Nucleus accumbens (tissue), 56 donors: ENCODE measurements around the gene NOX1.

Experiments used
- DNase-seq, 56 donors: peaks; one replicate each; lab custom pipeline; 2025; lab: John Stamatoyannopoulos, UW

NOX1 gene

DNA sequence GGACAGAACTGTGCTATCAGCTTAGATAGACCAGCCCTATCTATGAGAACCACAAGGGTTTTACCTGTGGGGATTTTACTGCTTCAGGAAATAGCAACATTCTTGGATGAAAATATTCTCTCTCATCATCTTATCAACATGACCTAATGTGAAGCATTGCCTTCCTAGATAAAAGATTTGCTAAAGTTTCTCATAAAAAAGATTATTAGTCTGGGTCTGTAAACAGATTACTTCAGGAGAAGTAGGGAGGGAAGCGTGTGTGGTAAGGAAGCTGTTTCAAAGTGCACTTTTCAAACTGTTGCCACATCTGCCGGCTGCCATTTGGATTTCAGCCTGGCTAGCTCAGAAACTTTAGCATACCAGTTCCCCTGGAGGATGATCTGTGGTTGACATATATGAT, at the start of gene NOX1:
Gene NOX1 (minus strand): TSS at position 35 of the 400 bp plus-strand sequence. CDS start 220 bp downstream, outside the sequence.
- DNase-seq, result no peak

DNA sequence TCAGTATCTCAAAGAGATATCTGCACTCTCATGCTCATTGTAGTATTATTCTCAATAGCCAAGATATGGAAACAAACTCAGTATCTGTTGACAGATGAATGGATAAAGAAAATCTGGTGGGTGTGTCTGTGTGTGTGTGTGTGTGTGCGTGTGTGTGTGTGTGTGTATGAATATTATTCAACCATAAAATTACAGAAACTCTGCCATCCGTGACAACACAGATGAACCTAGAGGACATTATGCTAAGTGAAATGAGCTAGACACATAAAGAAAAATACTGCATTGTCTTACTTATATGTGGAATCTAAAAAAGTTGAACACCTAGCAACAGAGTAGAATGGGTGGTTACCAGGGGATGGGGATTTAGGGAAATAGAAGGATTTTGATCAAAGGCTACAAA, 41.4 kb upstream of the NOX1 start:
- DNase-seq, result no peak

DNA sequence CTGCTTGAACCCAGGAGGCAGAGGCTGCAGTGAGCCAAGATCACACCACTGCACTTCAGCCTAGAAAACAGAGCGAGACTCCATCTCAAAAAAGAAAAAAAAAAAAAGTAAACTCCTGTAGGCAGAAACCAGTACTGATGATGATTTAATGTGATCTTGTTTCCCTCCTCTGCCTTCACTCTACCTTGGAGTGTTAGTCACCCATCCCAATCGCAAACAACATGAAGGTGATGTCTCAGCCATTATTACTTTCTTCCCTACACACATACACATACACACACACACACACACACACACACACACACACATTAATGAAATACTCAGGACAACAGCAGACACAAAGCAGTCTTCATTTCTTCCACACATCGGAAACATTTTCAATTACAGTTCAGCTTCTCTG, 39.0 kb upstream of the NOX1 start:
- no peak for DNase-seq

DNA sequence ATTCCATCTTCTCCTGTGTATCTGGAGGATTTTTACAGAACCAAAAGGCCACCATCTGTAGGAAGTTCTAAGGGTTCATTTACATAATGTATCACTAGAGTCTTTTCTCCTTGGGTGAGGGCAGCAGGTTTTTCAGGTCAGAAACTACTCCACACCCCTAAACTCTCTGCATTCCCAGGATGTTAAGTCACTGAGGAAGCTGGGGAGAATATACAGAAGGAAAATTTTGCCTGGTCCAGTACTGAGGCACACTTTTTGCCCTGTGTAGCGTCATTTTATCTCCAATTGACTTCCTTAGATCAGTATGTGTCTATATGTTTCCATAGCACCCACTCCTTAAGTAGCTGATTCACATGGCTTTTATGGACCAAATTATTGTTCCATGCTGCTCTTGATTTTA, 37.6 kb upstream of the NOX1 start:
- no peak for DNase-seq

DNA sequence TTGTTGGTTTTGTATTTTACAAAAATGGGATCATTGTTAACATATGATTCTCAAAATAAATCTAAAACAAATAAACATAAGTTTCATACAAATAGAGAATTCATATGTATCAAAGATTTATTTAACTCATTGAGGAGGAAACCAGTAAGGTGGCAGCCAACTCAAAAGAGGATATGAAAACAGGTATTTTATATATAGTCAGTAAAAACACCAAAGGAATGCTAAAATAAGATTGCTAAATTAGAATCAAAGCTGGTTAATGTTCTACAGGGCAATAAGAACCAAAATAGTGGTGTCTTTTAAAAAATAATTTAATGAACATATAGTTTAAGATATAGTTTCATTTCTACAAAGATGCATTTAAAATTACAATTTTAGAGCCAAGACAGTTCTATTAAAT, 31.5 kb upstream of the NOX1 start:
- DNase-seq, result no peak

DNA sequence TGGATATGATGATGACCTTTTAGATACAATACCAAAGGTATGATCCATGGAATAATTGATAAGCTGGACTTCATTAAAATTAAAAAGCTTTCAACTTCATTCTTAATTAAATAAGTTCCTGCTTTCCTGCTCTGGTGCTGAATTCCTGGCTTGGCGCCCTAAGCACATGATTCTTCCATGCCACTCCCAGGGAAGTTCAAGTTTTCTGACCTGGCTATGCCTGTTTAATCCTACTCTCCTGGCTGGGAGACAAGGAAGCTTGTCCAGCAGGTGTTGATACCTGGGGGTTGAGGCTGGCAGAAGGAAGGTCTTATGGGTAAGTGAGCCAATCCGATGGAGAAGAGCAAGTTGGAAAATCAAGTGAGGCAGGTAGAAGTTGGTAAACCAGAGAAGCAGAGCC, 30.3 kb upstream of the NOX1 start:
- DNase-seq, result no peak

DNA sequence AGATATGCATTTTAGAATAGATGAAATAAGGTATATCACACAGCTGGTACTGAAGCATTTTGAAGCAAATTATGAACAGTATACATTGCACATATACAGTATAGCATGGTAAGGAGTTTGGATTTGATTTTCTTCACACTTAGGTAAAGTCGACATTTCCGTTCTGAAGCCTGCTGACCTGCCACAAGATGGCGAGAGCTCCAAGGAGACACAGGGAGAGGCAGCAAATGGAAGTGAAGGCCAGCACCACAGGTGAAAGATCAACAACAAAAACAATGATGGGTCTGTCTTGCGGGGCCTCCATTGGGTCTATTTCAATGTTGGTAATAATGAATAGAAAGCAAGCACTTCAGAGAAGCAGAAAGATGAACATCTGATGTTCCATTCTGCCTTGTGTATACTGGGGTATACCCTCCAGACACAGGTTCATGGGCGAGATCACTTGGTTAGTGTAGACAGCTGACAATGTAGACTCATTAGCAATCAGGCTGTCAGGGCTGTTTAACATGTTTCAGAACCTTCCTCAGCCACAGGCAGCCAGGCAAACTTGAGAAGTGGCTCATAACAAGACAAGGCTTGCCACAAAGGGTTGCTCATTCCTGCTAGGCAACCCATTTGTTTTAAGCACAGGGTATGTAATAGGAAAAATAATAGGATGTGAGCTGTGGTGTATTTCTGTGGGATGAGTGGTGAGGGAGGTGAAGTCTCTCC, 21.4 kb upstream of the NOX1 start:
- peak in 1 of 56 donors; percentile 2 for DNase-seq

DNA sequence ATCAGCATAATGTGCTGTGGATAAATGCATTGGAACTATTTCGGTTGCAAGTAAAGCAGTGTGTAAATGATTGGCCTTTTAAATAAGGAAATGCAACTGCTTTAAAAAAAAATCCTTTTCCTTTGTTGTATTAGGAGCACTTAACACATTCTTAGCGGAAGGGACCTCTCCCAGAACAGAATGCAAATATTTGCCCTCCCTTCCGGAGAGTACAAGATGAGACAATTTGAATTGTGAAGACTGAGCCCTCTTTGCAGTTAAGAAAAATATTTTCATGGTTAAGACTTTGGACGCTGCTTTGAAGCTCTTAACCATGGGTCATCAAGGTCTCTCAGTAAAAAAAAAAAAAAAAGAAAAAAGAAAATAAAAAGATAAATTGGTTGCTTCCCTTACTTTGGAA, 9.5 kb upstream of the NOX1 start:
- no peak for DNase-seq

DNA sequence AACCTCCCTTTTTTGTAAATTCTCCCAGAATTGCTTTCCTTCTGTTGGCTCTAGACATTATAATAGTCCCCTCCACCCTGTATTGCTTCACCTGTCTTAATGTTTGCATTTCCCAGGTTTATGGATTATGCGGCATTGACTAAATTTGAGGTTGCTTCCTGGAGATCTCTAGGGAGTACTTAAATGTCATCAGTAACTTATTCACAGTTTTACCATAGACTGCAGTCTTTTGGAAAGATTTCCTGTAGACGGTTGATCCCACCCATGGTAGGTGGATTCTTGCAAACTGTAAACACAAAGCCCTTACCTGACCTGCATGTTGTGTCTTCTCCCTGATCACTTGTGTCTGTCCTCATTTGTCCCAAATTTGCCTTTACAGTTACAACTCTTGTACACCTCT, 6.2 kb upstream of the NOX1 start:
- DNase-seq, result no peak

DNA sequence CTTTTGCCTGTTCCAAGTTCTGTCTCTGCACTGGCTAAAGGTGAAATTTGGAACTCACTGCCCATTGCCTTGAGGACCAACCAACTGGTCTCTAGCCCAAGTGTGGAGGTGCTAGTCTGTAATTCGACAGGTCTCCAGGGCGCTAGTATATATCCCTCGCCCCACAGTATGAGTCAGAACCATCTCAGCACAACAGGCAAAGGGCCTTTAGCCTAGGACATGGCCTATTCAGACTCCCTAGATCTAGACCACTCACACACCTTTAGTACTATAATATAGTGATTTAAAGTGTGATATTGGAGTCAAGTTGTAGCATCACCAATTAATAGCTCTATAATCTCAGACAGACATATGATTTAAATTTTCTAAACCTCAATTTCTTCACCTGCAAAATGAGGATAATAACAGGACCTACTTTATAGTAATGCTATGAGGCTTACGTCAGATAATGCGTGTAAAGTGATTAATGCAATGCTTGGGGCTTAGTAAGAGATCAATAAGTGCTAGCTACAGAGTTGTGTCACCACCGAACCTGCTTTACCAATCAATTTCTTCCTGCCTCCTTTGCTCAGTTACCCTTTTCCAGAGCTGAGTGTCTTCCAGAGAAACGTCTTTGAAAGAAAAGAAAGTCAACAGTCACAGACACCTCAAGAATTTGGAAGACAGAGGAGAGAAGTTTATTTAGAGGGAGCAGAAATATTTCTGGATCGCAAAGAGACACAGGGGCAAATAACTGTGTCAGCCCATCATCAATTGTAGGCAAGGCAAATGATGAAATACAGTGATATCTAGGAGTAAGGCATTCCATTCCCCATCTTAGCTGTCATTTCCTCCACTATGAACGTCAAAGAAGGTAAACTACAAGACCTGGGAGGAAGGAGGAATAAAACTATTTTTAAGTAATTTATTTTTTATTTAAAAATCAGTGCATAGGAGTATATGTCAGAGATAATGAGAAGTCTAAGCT, 2.3 kb downstream of the NOX1 start:
- DNase-seq, result no peak

DNA sequence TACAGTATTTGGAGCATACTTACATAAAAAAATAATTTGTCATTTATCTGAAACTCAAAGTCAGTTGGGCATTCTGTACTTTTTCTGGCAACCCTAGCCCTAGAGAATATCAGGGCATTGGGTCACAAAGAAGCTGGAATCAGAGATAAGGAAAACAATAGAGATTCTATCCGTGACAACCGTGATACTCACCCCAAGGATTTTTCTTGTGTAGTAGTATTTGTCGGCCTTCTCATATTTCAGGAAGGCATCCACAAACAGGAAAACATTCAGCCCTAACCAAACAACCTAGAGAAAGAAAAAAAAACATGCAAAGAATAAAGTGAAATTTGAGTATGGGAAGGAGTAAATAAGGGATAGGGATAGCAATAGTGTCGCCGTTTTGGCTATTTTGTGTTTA, 3.6 kb downstream of the NOX1 start:
- DNase-seq, result no peak

DNA sequence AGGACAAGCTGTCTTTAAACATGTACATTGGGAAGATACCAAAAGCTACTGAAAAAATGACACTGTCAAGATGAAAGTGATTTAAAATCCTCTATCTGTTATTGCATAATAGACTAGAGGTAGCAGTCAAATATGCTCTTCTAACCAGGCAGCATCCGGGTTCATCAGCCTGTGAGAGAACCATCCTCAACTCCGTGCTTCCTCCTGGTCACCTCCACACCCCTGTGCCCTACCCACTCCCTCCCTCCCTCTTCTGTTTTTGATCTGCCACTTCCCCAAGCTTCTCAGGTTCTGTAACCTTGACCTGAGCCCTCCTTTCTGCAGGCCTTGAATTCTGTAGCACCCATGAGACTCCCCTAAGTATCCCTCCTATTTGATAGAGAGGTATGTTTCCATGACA, 5.9 kb downstream of the NOX1 start:
- DNase-seq, result no peak

DNA sequence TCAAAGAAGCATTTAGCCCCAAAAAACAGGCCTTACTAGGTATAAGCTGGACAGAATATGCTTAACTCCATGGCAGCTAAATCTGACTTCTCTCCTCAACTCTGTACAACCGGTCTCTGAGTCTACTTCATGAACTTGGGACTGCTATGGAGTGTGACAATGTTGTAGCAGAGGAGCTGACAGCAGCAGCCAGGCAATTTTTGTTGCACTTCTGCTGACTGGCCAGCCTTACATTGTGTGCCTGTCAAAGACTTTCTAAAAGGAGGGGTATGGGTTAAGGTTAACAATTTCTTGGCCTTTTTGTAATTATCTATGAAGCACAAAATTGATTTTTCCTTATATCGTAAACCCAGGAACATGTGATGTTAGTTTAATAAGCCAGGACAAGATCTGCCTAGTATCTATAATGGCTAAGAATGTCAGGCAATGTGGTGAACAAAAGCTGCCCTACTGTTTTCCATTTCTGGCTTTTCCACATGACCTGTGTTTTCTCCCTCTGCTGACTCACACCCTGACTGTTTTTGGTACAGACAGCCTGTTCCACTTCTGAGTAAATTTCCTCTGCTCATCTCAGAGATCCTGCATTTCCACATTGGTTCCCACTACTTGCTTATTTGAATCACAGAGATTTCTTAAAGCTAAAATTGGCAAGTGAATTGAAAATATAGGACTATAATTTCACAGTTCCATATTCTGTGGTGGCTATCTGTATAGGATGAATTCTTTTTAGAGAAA, 9.3 kb downstream of the NOX1 start:
- DNase-seq, result peak in 8 of 56 donors; percentile 0 to 6 (median 3)

DNA sequence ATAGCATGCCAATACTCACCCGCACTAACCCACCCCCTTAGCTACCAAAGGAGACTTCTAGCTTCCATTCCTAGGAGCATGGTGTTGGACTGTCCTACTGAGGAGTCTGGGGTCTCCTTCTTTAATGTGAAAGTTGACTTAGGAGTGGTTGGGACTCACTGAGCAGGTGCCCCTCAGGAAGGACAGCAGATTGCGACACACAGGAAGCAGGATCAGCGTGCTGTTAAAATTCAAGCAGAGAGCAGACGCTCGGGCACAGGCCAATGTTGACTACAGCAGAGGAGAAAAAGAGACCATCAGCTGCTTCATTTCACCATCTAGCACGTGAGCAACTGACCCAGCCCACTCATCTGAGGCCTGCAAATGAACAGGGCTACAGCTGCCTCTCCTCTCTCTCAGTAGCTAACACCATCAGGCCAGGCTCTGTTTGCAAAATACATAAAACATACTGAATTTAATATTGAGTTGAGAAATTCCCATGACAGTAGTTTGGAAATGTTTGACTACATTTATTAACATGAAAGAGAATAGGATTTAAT, 10.8 kb downstream of the NOX1 start:
- no peak for DNase-seq

DNA sequence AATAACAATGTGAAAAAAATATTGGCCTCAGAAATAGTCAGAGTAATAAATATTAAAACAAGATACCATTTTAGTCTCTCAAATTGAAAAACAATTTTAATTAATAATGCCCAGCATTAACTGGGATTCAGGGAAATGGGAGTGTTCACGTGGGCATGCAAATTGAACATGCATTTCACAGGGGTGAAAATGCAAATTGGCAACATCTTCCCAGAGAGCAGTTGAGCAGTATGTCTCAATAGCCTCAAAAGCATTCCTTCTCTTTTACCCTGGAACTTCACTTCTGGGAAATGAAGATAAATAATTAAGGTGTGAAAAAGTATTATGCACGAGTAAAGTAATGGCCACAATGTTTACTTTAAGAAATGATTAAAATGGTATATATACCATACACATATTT, 21.3 kb downstream of the NOX1 start:
- DNase-seq, result no peak

DNA sequence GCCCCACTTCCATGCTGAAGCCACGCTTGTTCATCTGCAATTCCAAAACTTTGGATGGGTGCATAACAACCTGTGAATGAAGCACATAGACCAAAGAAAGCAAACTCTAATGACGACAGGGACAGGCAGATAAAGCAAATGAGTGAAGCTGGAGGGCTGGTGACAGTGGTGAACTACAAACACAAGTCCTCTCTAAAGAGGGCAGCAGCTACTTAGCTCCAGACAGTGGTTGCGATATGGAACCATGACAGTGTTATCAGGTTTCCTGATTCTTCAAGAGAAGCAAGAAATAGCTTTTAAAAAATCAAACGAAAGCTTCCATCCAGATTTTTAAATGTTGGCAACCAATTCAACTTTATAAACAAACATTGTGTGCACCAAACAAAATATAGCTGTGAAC, 23.8 kb downstream of the NOX1 start:
- no peak for DNase-seq

DNA sequence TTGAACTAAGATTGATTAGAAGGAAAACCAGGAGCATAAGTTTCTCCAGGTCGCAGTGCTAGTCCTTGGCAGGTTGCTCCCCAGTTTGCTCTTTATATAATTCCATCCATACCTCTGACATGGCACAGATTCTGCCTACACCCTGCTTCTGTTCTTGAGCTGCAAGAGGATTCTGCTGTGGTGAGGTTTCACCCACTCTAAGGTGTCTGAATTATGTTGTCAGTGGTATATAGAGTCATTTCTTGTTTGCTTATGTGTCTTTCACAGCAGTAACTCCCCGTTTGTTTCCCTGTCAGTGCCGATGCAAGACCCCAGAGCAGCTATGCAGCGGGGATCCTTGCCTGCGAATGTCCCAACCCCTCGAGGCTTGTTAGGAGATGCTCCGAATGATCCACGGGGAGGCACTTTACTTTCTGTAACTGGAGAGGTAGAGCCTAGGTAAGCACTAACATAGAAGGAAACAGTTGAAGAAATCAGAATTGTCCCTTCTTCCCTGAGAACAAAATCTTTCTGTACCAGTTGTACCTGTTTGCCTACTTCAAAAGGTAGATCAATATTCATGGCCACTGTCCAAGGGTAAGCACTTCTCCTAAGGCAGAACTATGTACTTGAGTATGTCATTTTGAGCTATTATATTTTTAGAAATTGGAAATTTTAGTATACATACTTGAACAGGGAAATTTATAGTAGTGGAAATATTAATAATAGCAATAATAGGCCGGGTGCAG, 42.8 kb downstream of the NOX1 start:
- DNase-seq, result peak in 1 of 56 donors; percentile 0

DNA sequence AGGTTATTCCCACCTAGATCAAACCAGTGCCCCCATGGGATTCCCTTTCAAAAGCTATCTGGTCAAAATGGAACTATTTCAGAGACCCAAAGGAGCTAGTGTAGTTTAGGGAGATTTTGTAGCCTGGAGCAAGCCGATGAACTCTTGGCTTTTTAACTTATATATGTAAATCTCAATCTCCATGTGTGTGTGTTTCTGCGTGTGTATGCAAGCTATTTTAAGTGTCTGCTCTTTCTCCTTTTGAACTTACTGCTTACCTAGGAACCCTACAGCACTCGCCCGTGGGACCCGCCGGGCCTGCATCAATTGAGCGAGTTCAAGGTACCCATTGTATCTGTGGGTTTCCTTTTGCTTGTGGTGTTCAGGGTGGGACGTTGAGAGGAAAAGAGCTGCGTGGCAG, 43.6 kb downstream of the NOX1 start:
- no peak for DNase-seq

DNA sequence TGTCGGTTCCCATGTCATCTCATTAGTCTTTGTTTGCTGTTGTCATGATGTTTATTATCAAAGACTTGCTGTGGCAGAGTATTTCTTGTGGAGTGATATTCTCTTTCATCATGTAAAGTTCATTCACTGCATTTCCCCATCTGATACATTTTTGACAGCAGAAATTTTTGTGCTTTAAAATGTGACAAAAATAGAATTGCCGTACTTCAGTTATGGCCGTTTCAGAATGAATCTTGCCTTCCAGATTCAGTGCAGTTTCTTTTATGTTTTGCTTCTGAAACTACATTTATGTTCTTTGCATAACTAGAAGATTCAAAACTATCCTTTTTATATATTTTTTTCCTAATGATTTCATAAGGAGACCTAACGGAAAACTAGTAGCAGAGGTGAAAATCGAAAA, 44.0 kb downstream of the NOX1 start:
- DNase-seq, result no peak

DNA sequence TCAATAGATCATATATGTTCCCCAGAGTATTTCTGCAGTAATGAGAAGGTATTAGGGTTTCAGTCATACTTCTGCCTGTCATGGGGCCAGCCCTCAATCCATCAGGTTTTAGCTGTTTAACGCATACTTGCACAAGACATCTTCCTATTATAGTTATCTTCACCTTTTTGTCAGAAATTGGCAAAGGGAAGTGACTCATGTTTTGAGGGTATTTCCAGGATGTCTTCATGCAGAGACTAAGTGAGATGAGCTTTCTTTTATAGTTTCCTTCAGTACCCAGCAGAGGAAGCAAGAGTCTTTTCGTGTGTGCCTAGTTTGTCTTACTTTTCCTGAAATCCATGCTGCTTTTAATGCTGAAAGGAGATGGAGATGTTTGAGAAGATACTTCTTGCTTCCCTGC, 44.4 kb downstream of the NOX1 start:
- DNase-seq, result no peak
